Kidney (tissue), 14 donors: ENCODE data around the gene DDX53. TPM values are rescaled to one million over a fixed set of nuclear protein-coding genes. Genes with fewer than 3 reads are reported as not detected.

Experiments
- DNase-seq, 5 donors: peaks; one replicate each; pipeline ENCODE4 v3.0.0-alpha.2; 2013 to 2020
- FAIRE-seq: peaks from 2 replicates; lab custom pipeline; 2012; peaks lifted over from hg19 to GRCh38; lab: Jason Lieb, UNC
- H3K27ac ChIP-seq, 2 donors: one replicate each; pipeline ENCODE4 v1.7.0; 2013; ENCODE audit warnings: low read depth in 2 of 2, low read length in 2 of 2, inconsistent platforms in 1 of 2
- H3K27me3 ChIP-seq: one replicate; pipeline ENCODE4 v1.7.1; 2013; ENCODE audit warnings: low read length, inconsistent platforms; ENCODE audit not compliant: control insufficient read depth, insufficient read depth
- H3K36me3 ChIP-seq, 3 donors: one replicate each; pipeline versions ENCODE4 v1.7.0 to v1.7.1; 2013; ENCODE audit warnings: low read length in 3 of 3, control low read depth in 1 of 3, inconsistent platforms in 1 of 3; ENCODE audit not compliant: insufficient read depth in 3 of 3, control insufficient read depth in 2 of 3
- H3K4me1 ChIP-seq, 3 donors: one replicate each; pipeline versions ENCODE4 v1.7.0 to v1.7.1; 2013; ENCODE audit warnings: low read length in 3 of 3, inconsistent platforms in 1 of 3, low read depth in 1 of 3; ENCODE audit not compliant: control insufficient read depth in 2 of 3, insufficient read depth in 2 of 3
- H3K4me3 ChIP-seq, 3 donors: one replicate each; pipeline versions ENCODE4 v1.7.0 to v1.8.1; 2013; ENCODE audit warnings: low read length in 3 of 3, control low read depth in 1 of 3, inconsistent platforms in 1 of 3
- H3K9ac ChIP-seq, 3 donors: one replicate each; pipeline versions ENCODE4 v1.7.0 to v1.7.1; 2013; ENCODE audit warnings: low read length in 3 of 3, control low read depth in 1 of 3, inconsistent platforms in 1 of 3
- H3K9me3 ChIP-seq, 3 donors: one replicate each; pipeline versions ENCODE4 v1.7.0 to v1.7.1; 2013; ENCODE audit warnings: low read length in 3 of 3, control low read depth in 1 of 3, inconsistent platforms in 1 of 3; ENCODE audit not compliant: control insufficient read depth in 2 of 3, insufficient read depth in 1 of 3
- CTCF ChIP-seq: IDR thresholded peaks from 3 replicates; pipeline ENCODE4 v1.5.1; 2012; ENCODE audit warnings: mild to moderate bottlenecking, moderate library complexity, borderline replicate concordance; ENCODE audit not compliant: insufficient read depth; ENCODE audit errors: extremely low read depth
- intact Hi-C: fragments of 100-400 bp; cut with DNase I; formaldehyde crosslinking; loops from one replicate; pipeline ENCODE4 v1.11.1; 2022
- polyA plus RNA-seq: library from polyadenylated mRNA; stranded (reverse); fragments of 350-450 nt; fragmentation: Illumina TruSeq; extraction: RNeasy Lipid Tissue Mini Kit (QIAGEN cat#74804); gene quantifications from one replicate; pipeline ENCODE4 v1.2.3, GENCODE V29; 2014; ENCODE audit warnings: low read depth, low replicate concordance; ENCODE audit not compliant: insufficient read depth
- total RNA-seq: library from RNA; stranded (reverse); fragmentation: NEBNext Ultra II Directional; extraction: Animal tissue kit (Norgen Biotek cat#: 25700); gene quantifications from one replicate; pipeline ENCODE4 v1.2.1, GENCODE V29; 2021
- donor health status: control.
- donor health status: control.
- donor health status: control.
- donor health status: control.
- donor health status: control.
- donor health status: DM: yes; HTN: yes; CAD: no.
- donor health status: Normal renal cell carcinoma (clear cell type).

Gene DDX53
- total and polyA plus RNA-seq, 2 donors from 2014 or later: not detected

- no peak for TF ChIP-seq CTCF
- FAIRE-seq: no peak
Measured at GRCh38 chrX:22968494-22968893, 31.3 kb upstream of the DDX53 start.

GRCh38 chrX:22969411-22969810, 30.3 kb upstream of the DDX53 start:
- H3K4me1 ChIP-seq: no peaks in the 10 kb centered on the region
- no peak for FAIRE-seq
- H3K27ac ChIP-seq: no peak overlapping the region
- no peak overlapping the region for H3K4me3 ChIP-seq
- intact Hi-C loops: no loop called here
- no peaks in the 10 kb centered on the region for H3K36me3 ChIP-seq
- no peak for TF ChIP-seq CTCF
- no peaks in the 10 kb centered on the region for H3K27me3 ChIP-seq
- H3K9ac ChIP-seq: no peak overlapping the region
- DNase-seq: no peak
- H3K9me3 ChIP-seq: no peaks in the 10 kb centered on the region

More at GRCh38 chrX:22968494-22968893, 31.3 kb upstream of the DDX53 start:
- no peaks in the 10 kb centered on the region for H3K27me3 ChIP-seq
- no peak overlapping the region for H3K4me3 ChIP-seq
- H3K9ac ChIP-seq: no peak overlapping the region
- H3K9me3 ChIP-seq: no peaks in the 10 kb centered on the region
- no peak overlapping the region for H3K27ac ChIP-seq
- no peak for DNase-seq
- H3K4me1 ChIP-seq: no peaks in the 10 kb centered on the region
- no peaks in the 10 kb centered on the region for H3K36me3 ChIP-seq
- intact Hi-C loops: no loop called here

GRCh38 chrX:22970861-22971260, 28.9 kb upstream of the DDX53 start:
- H3K4me3 ChIP-seq: no peak overlapping the region
- DNase-seq (no peak), FAIRE-seq (no peak)
- no peak for TF ChIP-seq CTCF
- no peaks in the 10 kb centered on the region for H3K36me3 ChIP-seq
- intact Hi-C loops: no loop called here
- H3K27me3 ChIP-seq: no peaks in the 10 kb centered on the region
- no peaks in the 10 kb centered on the region for H3K9me3 ChIP-seq
- H3K27ac ChIP-seq: no peak overlapping the region
- no peaks in the 10 kb centered on the region for H3K4me1 ChIP-seq
- no peak overlapping the region for H3K9ac ChIP-seq

GRCh38 chrX:22974616-22975015, 25.1 kb upstream of the DDX53 start:
- FAIRE-seq: no peak
- no peak overlapping the region for H3K4me3 ChIP-seq

More at GRCh38 chrX:22974616-22975015, 25.1 kb upstream of the DDX53 start:
- intact Hi-C loops: no loop called here
- no peaks in the 10 kb centered on the region for H3K9me3 ChIP-seq
- H3K9ac ChIP-seq: no peak overlapping the region
- TF ChIP-seq CTCF: no peak
- no peak for DNase-seq
- no peaks in the 10 kb centered on the region for H3K36me3 ChIP-seq
- no peaks in the 10 kb centered on the region for H3K27me3 ChIP-seq
- H3K27ac ChIP-seq: no peak overlapping the region
- H3K4me1 ChIP-seq: no peaks in the 10 kb centered on the region
